GM18499 (cell line): ENCODE measurements around the gene L3MBTL4.
"Not testable (repeated sequence)": the region's sequence is repeated elsewhere in the genome, so short reads cannot be mapped to it uniquely, and the experiment has no call there.

Experiments
- ATAC-seq: cut with Tn5 transposase; IDR thresholded peaks from one replicate; pipeline ENCODE4 v1.9.1; 2021; ENCODE audit warnings: moderate number of reproducible peaks; ENCODE audit not compliant: insufficient read depth, unreplicated experiment

L3MBTL4 gene

GRCh38 chr18:6207116-6207515 lies 207.6 kb downstream of the L3MBTL4 start:
- no peak for ATAC-seq

- ATAC-seq = no peak
Observed at GRCh38 chr18:6205706-6206105, 209.0 kb downstream of the L3MBTL4 start.

- no peak for ATAC-seq
Observed at GRCh38 chr18:6204476-6204875, 210.2 kb downstream of the L3MBTL4 start.

GRCh38 chr18:6203791-6204190 lies 210.9 kb downstream of the L3MBTL4 start:
- no peak for ATAC-seq

GRCh38 chr18:6202861-6203260 lies 211.8 kb downstream of the L3MBTL4 start:
- no peak for ATAC-seq

- no peak for ATAC-seq
Observed at GRCh38 chr18:6200204-6200774, 214.4 kb downstream of the L3MBTL4 start.

GRCh38 chr18:6199777-6200176 lies 214.9 kb downstream of the L3MBTL4 start:
- ATAC-seq = no peak

GRCh38 chr18:6198585-6198984 lies 216.1 kb downstream of the L3MBTL4 start:
- no peak for ATAC-seq

GRCh38 chr18:6194640-6195039 lies 220.1 kb downstream of the L3MBTL4 start:
- no peak for ATAC-seq

- not testable (repeated sequence) for ATAC-seq
Observed at GRCh38 chr18:6185782-6186181, 228.9 kb downstream of the L3MBTL4 start.

GRCh38 chr18:6174983-6175745 lies 239.5 kb downstream of the L3MBTL4 start:
- ATAC-seq = no peak

- ATAC-seq = no peak
Observed at GRCh38 chr18:6170604-6171003, 244.1 kb downstream of the L3MBTL4 start.

GRCh38 chr18:6161549-6161948 lies 253.2 kb downstream of the L3MBTL4 start:
- ATAC-seq = no peak

- ATAC-seq = no peak
Observed at GRCh38 chr18:6159426-6159825, 255.3 kb downstream of the L3MBTL4 start.

GRCh38 chr18:6158958-6159357 lies 255.8 kb downstream of the L3MBTL4 start:
- ATAC-seq = no peak

- ATAC-seq = no peak
Observed at GRCh38 chr18:6156446-6156845, 258.3 kb downstream of the L3MBTL4 start.

GRCh38 chr18:6155707-6156106 lies 259.0 kb downstream of the L3MBTL4 start:
- no peak for ATAC-seq

GRCh38 chr18:6150430-6150829 lies 264.3 kb downstream of the L3MBTL4 start:
- no peak for ATAC-seq

- ATAC-seq = no peak
Observed at GRCh38 chr18:6146307-6146661, 268.4 kb downstream of the L3MBTL4 start.

GRCh38 chr18:6145645-6146306 lies 268.9 kb downstream of the L3MBTL4 start:
- no peak for ATAC-seq

GRCh38 chr18:6139007-6139406 lies 275.7 kb downstream of the L3MBTL4 start:
- ATAC-seq = no peak

- not testable (repeated sequence) for ATAC-seq
Observed at GRCh38 chr18:6135901-6136300, 278.8 kb downstream of the L3MBTL4 start.
